Naive thymus-derived CD8-positive, alpha-beta T cell (primary cell): ENCODE results near the gene ZNF232. TPM values are rescaled to one million over a fixed set of nuclear protein-coding genes. Genes with fewer than 3 reads are reported as not detected.
"Not testable (repeated sequence)": the region's sequence is repeated elsewhere in the genome, so short reads cannot be mapped to it uniquely, and the experiment has no call there.

Experiments
- ATAC-seq, 2 donors: fragments of 150-1000 bp; cut with Tn5 transposase in 1 of 2; sonication (Bioruptor Pico), chemical (Tn5 transposase) in 1 of 2; 1 replicate in 1 of 2; 2 replicates in 1 of 2; pipeline ENCODE4 v1.10.0; 2021; ENCODE audit warnings: mild to moderate bottlenecking in 2 of 2, moderate library complexity in 2 of 2
- POLR2A ChIA-PET: fragments of 350-600 bp; sonication (Branson Sonifier 250); formaldehyde crosslinking; loops from one replicate; lab custom pipeline; 2021; ENCODE audit warnings: antibody characterized with exemption; lab: Charles Lee
- DNase-seq, 10 donors: peaks; one replicate each; pipeline versions ENCODE4 v3.0.0 to v3.0.0-alpha.2; 2020 to 2022
- H3K27ac Mint-ChIP-seq, 10 donors: one replicate each; pipeline ENCODE4 v1.8.0; 2020 to 2022; ENCODE audit warnings: mild to moderate bottlenecking in 10 of 10, mixed read lengths in 10 of 10, moderate library complexity in 4 of 10, inconsistent platforms in 1 of 10
- H3K27me3 Mint-ChIP-seq, 5 donors: one replicate each; pipeline ENCODE4 v1.8.0; 2021 to 2022; ENCODE audit warnings: mixed read lengths in 5 of 5
- H3K36me3 Mint-ChIP-seq, 3 donors: one replicate each; pipeline ENCODE4 v1.8.0; 2020 to 2022; ENCODE audit warnings: mixed read lengths in 3 of 3, mild to moderate bottlenecking in 2 of 3, inconsistent platforms in 1 of 3
- H3K4me1 Mint-ChIP-seq, 4 donors: one replicate each; pipeline ENCODE4 v1.8.0; 2021 to 2022; ENCODE audit warnings: mixed read lengths in 4 of 4
- H3K4me3 Mint-ChIP-seq, 10 donors: one replicate each; pipeline ENCODE4 v1.8.0; 2020 to 2022; ENCODE audit warnings: mild to moderate bottlenecking in 10 of 10, mixed read lengths in 10 of 10, moderate library complexity in 6 of 10, inconsistent platforms in 1 of 10
- H3K9me3 Mint-ChIP-seq, 9 donors: one replicate each; pipeline ENCODE4 v1.8.0; 2020 to 2022; ENCODE audit warnings: mixed read lengths in 9 of 9, mild to moderate bottlenecking in 3 of 9, inconsistent platforms in 1 of 9, moderate library complexity in 1 of 9
- polyA plus RNA-seq, 3 donors: library from polyadenylated mRNA; unstranded; fragments of 300-500 nt; fragmentation: Illumina TruSeq; gene quantifications; one replicate each; pipeline ENCODE4 v1.2.3, GENCODE V29; 2021
- total RNA-seq, 8 experiments: library from RNA in 2 of 8; stranded (reverse) in 2 of 8; gene quantifications; one replicate each; pipeline ENCODE4 v1.2.3 and lab custom pipeline; 2021 to 2026

ZNF232 gene
- total and polyA plus RNA-seq, 5 experiments from 2014 or later, result 6.0 to 18.9 (median 10.0) TPM

GRCh38 chr17:5077275-5077674 lies 34.4 kb downstream of the ZNF232 start:
- peak overlapping the region; percentile 92 to 99 (median 96) for H3K4me3 Mint-ChIP-seq
- H3K4me1 Mint-ChIP-seq, result peaks cover 17 to 32% (median 29%) of the 10 kb centered on the region in 4 donors
- POLR2A ChIA-PET, result interaction anchor here (0.6 to 2.4 kb wide), 3 partner anchors 34 to 129 kb away, joined by 4 to 9 read pairs (median 7); partner anchors contain the start of genes PFN1 and ZNF594

DNA sequence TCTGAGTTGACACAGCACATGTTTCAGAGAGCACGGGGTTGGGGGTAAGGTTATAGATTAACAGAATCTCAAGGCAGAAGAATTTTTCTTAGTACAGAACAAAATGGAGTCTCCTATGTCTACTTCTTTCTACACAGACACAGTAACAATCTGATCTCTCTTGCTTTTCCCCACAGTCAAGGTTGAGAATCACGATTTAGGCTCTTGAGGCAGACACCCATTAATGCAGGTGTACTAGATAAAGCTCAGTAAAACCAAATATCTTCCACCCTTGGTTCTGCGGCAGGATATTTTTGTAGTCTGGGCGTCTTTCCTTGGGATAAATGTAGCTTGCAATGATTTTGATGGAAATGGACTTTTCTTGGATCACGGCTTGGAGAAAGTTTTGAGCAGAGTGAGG lies 36.2 kb downstream of the ZNF232 start:
- H3K27me3 Mint-ChIP-seq, H3K9me3 Mint-ChIP-seq, DNase-seq, H3K36me3 Mint-ChIP-seq, H3K27ac Mint-ChIP-seq, ATAC-seq: not testable (repeated sequence)
- peaks cover 17 to 24% (median 21%) of the 10 kb centered on the region in 4 donors for H3K4me1 Mint-ChIP-seq
- peak overlapping the region in 1 of 10 donors; percentile 7 for H3K4me3 Mint-ChIP-seq
- POLR2A ChIA-PET, result interaction anchor here (1.1 kb wide), 1 partner anchor 22 kb away, joined by 5 read pairs; no protein-coding TSS in a partner anchor

More at GRCh38 chr17:5077275-5077674, 34.4 kb downstream of the ZNF232 start:
- Mint-ChIP-seq H3K27ac (peak overlapping the region in 7 of 10 donors; percentile 69 to 98 (median 93)), H3K36me3 (peaks cover 0 to 12% (median 8%) of the 10 kb centered on the region in 3 donors)
- not testable (repeated sequence) for ATAC-seq, H3K27me3 Mint-ChIP-seq, DNase-seq, H3K9me3 Mint-ChIP-seq

DNA sequence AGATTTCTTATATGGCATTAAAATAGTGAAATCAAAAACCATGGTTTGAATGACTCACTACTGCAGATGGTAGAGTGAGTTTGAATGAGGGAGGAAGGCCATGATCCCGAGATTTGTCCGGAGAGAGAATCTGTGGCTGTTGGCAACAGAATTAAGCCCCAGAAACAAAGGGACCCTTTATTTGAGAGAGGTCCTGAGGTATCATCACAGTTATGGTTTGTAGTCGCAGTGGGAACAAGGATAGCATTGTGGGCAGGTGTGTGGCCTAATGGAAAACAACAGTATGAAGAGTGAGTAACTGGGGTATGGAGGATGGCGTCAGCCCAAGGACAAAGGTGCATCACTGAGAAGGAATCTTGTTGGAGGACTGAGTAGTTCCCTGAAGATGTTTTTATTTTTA lies 42.0 kb downstream of the ZNF232 start:
- POLR2A ChIA-PET, result no interaction called here
- peaks cover 0 to 2% (median 0%) of the 10 kb centered on the region in 4 donors for H3K4me1 Mint-ChIP-seq
- DNase-seq (no peak), ATAC-seq (no peak)
- H3K27me3 Mint-ChIP-seq, result peaks cover 0 to 7% (median 0%) of the 10 kb centered on the region in 5 donors
- H3K9me3 Mint-ChIP-seq, result no peaks in the 10 kb centered on the region
- H3K36me3 Mint-ChIP-seq, result no peaks in the 10 kb centered on the region
- no peak overlapping the region for H3K4me3 Mint-ChIP-seq
- no peak overlapping the region for H3K27ac Mint-ChIP-seq

DNA sequence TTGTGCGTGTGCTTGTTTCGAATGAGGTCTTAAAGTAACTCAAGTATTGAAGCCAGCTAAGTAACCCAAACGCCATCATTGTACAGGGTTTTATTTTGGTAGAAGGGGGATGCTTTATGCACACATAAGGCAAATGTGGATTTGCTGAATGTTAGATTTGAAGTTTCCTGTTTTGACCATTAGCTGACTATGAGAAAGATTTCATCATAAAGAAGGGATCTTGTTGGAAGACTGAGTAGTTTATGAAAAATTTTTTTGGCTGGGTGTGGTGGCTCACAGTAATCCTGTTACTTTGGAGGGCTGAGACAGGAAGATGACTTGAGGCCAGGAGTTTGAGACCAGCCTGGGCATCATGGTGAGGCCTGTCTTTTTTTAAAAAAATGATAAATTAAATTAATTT lies 43.4 kb downstream of the ZNF232 start:
- Mint-ChIP-seq H3K4me3 (no peak overlapping the region), H3K27me3 (peaks cover 0 to 7% (median under 1%) of the 10 kb centered on the region in 5 donors), H3K27ac (no peak overlapping the region), H3K9me3 (no peaks in the 10 kb centered on the region), H3K4me1 (peaks cover 0 to under 1% (median 0%) of the 10 kb centered on the region in 4 donors), H3K36me3 (no peaks in the 10 kb centered on the region)
- ATAC-seq, result no peak
- DNase-seq, result no peak
- POLR2A ChIA-PET, result interaction anchor here (0.7 to 1.4 kb wide), 2 partner anchors 22 to 36 kb away, joined by 3 read pairs; no protein-coding TSS in a partner anchor

GRCh38 chr17:5065227-5065744 lies 46.4 kb downstream of the ZNF232 start:
- no peak overlapping the region for H3K27ac Mint-ChIP-seq
- H3K4me1 Mint-ChIP-seq, result peaks cover 0 to 7% (median 1%) of the 10 kb centered on the region in 4 donors
- ATAC-seq, result no peak
- no peak for DNase-seq
- POLR2A ChIA-PET, result no interaction called here
- no peaks in the 10 kb centered on the region for H3K9me3 Mint-ChIP-seq
- no peak overlapping the region for H3K4me3 Mint-ChIP-seq
- no peaks in the 10 kb centered on the region for H3K36me3 Mint-ChIP-seq
- H3K27me3 Mint-ChIP-seq, result peaks cover 0 to 7% (median 2%) of the 10 kb centered on the region in 5 donors

Other genes with a start within 250 kb of the ZNF232 start
- gene C17orf107, start 212.3 kb downstream of the ZNF232 start, total RNA-seq, result 1 to 10 TPM; 5.7 TPM
- 1 to 10 TPM; 1.5 to 1.8 (median 1.6) TPM for gene C17orf107, start 212.3 kb downstream of the ZNF232 start, polyA plus RNA-seq
- gene CHRNE, start 208.8 kb downstream of the ZNF232 start, total RNA-seq, result 1 to 10 TPM in 1 of 2 experiments, under 1 TPM in 1; 0.94 to 1.3 TPM
- gene CHRNE, start 208.8 kb downstream of the ZNF232 start, polyA plus RNA-seq, result under 1 TPM; 0.19 to 0.58 (median 0.20) TPM
- not detected for gene GP1BA, start 179.6 kb downstream of the ZNF232 start, total RNA-seq
- gene GP1BA, start 179.6 kb downstream of the ZNF232 start, polyA plus RNA-seq, result under 1 TPM in 2 of 3 donors, not detected in 1; 0.08 to 0.13 TPM
- gene SLC25A11, start 171.8 kb downstream of the ZNF232 start, total RNA-seq, result 10 to 100 TPM; 42.5 to 45.0 TPM
- 10 to 100 TPM; 75.3 to 78.6 (median 77.6) TPM for gene SLC25A11, start 171.8 kb downstream of the ZNF232 start, polyA plus RNA-seq
- 100 to 1,000 TPM; 143 to 145 TPM for gene RNF167, start 171.6 kb downstream of the ZNF232 start, total RNA-seq
- 10 to 100 TPM; 30.3 to 50.0 (median 32.2) TPM for gene RNF167, start 171.6 kb downstream of the ZNF232 start, polyA plus RNA-seq
- 100 to 1,000 TPM; 486 to 497 TPM for gene PFN1, start 163.3 kb downstream of the ZNF232 start, total RNA-seq
- 1,000 to 10,000 TPM; 1,824 to 2,067 (median 1,870) TPM for gene PFN1, start 163.3 kb downstream of the ZNF232 start, polyA plus RNA-seq
- 10 to 100 TPM; 35.2 to 36.7 TPM for gene ENO3, start 160.8 kb downstream of the ZNF232 start, total RNA-seq
- gene ENO3, start 160.8 kb downstream of the ZNF232 start, polyA plus RNA-seq, result 1 to 10 TPM; 1.5 to 3.0 (median 1.8) TPM
- 10 to 100 TPM; 50.5 to 52.6 TPM for gene SPAG7, start 144.1 kb downstream of the ZNF232 start, total RNA-seq
- 100 to 1,000 TPM; 122 to 131 (median 129) TPM for gene SPAG7, start 144.1 kb downstream of the ZNF232 start, polyA plus RNA-seq
- gene CAMTA2, start 124.2 kb downstream of the ZNF232 start, total RNA-seq, result 10 to 100 TPM; 56.1 to 58.7 TPM
- gene CAMTA2, start 124.2 kb downstream of the ZNF232 start, polyA plus RNA-seq, result 10 to 100 TPM in 1 of 3 donors, 1 to 10 TPM in 2; 4.1 to 18.9 (median 6.3) TPM
- gene INCA1, start 114.4 kb downstream of the ZNF232 start, total RNA-seq, result under 1 TPM in 1 of 2 experiments, not detected in 1; 0.26 TPM
- gene INCA1, start 114.4 kb downstream of the ZNF232 start, polyA plus RNA-seq, result under 1 TPM in 1 of 3 donors, not detected in 2; 0.23 TPM
- gene KIF1C, start 113.9 kb downstream of the ZNF232 start, total RNA-seq, result 10 to 100 TPM; 20.8 to 21.1 TPM
- gene KIF1C, start 113.9 kb downstream of the ZNF232 start, polyA plus RNA-seq, result 1 to 10 TPM; 2.6 to 3.0 (median 3.0) TPM
- gene SLC52A1, start 76.5 kb downstream of the ZNF232 start, total RNA-seq, result under 1 TPM in 1 of 2 experiments, not detected in 1; 0.25 TPM
- gene SLC52A1, start 76.5 kb downstream of the ZNF232 start, polyA plus RNA-seq, result not detected
- 10 to 100 TPM; 12.6 to 12.7 TPM for gene ZFP3, start 33.4 kb downstream of the ZNF232 start, total RNA-seq
- 1 to 10 TPM in 2 of 3 donors, under 1 TPM in 1; 0.51 to 2.1 (median 1.6) TPM for gene ZFP3, start 33.4 kb downstream of the ZNF232 start, polyA plus RNA-seq
- under 1 TPM; 0.33 to 0.39 TPM for gene USP6, start 4.2 kb upstream of the ZNF232 start, total RNA-seq
- gene USP6, start 4.2 kb upstream of the ZNF232 start, polyA plus RNA-seq, result under 1 TPM; 0.02 to 0.06 (median 0.05) TPM
- 10 to 100 TPM; 32.4 to 32.5 TPM for gene ZNF594, start 80.0 kb upstream of the ZNF232 start, total RNA-seq
- gene ZNF594, start 80.0 kb upstream of the ZNF232 start, polyA plus RNA-seq, result 1 to 10 TPM; 1.7 to 3.3 (median 3.3) TPM
- gene SCIMP, start 123.0 kb upstream of the ZNF232 start, total RNA-seq, result 1 to 10 TPM; 2.3 to 2.8 TPM
- under 1 TPM; 0.11 to 0.72 (median 0.22) TPM for gene SCIMP, start 123.0 kb upstream of the ZNF232 start, polyA plus RNA-seq
- gene RABEP1, start 170.4 kb upstream of the ZNF232 start, total RNA-seq, result 10 to 100 TPM; 57.3 to 58.6 TPM
- 10 to 100 TPM; 23.5 to 32.7 (median 31.3) TPM for gene RABEP1, start 170.4 kb upstream of the ZNF232 start, polyA plus RNA-seq